GM03348 (cell line): ENCODE results near the gene ARPC5L.
"Not testable (repeated sequence)": the region's sequence is repeated elsewhere in the genome, so short reads cannot be mapped to it uniquely, and the experiment has no call there.

Experiments used
- DNase-seq: peaks from one replicate; pipeline ENCODE4 v3.0.0; 2012; ENCODE audit warnings: low spot score

ARPC5L gene

DNA sequence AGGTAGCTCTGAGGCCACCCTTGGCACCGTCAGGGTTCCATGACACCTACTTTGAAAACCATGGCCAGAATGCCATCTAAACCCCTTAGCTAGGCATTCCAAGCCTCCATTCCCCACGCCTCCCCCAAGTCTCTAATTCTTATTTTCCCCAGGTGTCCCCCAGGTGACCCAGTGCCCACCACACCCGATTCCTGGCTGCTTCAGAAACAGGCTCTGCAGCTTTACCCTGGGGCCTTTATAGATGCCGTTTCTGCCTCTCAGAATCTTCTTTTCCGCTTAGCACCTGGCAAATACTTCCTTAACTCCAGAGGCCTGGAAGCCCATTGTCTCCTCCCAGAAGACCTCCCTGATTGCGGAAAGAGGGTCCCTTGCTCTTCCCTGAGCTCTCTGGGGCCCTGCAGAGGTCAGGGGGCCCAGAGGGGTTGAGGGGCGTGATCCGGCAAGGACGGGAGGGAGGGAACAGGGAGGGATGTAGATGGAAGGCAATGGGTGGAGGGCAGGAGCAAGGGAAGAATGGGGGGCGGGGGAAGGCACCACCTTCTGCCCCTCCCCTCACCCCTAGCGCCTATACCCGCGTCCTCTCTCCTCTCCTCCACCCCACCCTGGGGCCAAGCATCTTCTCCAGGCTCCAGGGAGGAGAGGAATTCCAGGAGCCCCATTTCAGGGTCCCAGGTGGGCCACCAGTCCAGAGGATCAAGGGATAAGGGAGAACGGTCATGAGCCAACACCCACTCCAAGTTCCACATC lies 20.7 kb upstream of the ARPC5L start:
- DNase-seq, result no peak

DNA sequence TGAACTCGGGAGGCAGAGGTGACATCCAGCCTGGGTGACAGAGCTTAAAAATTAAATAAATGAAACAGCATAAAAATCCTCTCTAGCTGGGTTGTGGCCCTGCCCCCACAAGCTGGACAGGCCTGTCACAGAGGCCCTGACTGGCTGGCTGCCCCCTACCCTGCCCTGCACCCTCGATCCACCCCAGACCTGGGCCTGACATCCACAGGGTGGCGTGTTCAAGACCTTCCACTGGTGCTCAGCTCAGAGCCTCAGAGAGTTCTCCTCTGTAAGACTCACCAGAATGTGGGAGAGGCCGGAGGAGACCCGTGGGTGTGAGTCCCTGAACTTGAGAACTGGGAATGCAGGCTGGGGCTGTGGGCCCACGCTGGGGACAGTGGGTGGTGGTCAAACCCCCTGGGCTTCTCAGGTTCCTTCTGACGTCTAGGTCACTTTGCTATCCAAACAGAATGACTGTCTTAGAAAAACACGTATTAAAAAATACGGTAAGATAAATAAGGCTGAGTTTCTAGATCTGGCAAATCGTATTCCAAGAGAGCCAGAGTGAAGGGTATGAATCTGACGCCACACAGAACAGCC lies 18.4 kb upstream of the ARPC5L start:
- no peak for DNase-seq

DNA sequence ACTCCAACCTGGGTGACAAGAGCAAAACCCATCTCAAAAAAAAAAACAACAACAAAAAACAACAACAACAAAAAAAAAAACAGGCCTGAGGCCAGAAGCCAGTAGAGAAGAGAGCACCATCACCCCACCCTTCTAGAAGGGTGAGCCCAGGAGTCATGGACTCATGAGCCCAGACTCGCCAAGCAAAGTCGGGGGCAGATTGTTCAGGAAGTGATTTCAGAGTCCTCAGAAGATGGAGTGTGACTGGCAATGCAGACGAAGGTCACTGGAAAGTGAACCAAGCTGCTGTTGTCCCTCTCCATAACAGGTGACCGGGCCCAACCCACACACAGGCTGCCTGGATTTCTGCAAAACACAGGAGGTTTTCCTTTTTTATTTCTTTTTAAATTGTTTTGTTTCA lies 17.6 kb upstream of the ARPC5L start:
- no peak for DNase-seq

DNA sequence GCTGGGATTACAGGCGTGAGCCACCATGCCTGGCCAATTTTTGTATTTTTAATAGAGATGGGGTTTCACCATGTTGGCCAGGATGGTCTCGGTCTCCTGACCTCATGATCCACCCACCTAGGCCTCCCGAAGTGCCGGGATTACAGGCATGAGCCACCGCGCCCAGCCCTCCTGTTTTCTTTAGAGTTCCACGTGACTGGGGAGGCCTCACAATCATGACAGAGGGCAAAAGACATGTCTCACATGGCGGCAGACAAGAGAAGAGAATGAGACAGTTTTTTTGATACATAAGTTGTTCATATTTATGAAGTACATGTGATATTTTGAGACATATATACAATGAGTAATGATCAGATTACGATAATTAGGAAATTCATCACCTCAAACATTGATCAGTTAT lies 15.5 kb upstream of the ARPC5L start:
- DNase-seq, result not testable (repeated sequence)

DNA sequence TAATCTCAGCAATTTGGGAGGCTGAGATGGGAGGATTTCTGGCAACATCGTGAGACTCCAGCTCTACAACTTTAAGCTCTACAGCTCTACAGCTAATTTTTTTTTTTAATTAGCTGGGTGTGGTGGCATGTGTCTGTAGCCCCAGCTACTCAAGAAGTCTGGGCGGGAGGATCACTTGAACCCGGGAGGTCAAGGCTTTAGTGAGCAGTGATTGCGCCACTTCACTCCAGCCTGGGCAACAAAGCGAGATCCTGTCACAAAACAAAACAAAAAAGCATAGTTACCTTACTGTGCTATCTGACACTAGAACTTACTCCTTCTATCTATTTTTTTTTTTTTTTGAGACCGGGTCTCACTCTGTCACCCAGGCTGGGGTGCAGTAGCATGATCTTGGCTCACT lies 15.0 kb upstream of the ARPC5L start:
- DNase-seq, result no peak

DNA sequence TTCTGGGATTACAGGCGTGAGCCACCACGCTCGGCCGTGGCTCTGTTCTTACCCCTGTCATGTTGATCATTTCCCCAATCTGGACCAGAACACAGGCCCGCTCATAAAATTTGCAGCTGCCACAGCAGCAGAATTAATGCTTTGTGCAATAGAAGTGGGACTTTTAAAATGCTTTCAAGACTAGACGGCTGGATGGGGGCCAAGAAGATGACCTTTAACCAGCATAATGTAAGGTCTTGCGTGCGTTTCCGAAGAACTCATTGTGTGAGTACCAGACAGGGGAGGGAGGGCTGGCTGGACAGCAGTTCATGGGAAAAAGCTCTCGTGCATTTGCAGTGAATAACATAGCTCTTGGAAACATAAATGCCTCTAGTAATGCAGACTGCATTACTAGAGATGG lies 12.1 kb upstream of the ARPC5L start:
- no peak for DNase-seq

DNA sequence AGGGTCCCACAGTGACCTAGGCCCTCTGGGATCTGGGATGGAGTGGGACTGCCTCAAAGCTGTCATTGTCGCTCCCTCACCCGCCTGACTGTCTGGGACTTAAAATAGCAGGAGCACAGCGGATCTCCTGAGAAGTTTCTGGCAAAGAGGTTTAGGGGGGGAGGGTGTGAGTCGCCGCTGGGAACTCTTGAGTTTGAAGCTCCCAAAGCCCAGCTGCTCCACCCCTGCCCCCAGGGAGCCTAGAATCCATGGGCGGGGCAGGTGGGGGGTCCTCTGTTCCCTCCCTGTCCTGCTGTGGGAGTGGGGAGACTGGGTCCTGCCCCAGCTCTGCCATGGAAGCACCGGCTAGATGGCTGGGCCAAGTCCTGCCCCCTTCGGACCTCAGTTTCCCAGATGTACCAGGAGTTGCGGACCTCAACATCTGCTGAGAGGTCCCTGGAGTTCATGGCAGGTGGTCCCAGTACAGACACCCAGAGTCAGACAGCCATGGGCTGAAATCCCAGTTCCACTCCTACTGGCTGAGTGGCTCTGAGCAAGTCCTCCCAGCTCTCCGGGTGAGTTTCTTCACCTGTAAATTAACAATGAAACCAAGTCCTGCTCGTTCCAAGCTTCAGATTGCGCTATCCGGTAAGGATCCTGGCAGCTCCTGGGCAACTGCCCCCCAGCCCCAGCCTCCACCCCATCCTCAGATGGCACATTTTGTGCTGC lies 9.7 kb upstream of the ARPC5L start:
- DNase-seq, result no peak

DNA sequence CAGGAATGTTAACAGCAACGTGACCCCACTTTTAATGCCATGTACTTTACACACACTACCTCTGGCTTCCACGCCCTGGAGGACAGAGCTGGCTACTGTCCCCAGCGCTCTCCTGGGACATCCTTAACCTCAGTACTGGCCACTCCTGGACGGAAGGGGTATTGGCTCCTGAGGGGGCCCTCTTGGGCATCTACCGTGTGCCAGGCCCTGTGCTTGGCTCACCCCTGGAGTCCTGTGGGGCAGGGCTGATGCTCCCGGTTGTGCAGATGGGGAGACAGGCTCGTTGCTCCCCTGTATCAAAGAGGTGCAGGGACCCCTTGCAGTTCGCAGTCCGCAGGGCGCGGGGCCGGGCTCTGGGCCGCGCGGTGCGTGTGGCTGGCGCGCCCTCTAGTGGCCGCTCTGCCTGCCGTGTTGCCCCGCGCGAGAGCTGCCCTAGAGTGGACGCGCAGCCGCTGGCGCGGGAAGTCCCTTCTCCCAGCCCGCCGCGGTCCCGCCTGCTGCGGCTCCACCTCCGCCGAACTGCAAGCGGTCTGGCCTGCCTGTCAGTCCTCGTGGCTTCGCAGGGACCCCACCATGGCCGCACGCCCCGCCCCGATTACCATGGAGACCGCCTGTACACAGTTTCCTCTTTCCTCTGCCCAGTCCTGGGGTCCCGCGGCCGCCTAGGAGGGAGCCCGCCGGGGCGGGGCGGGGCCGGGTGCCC lies 8.9 kb upstream of the ARPC5L start, which contains the start of gene WDR38:
Gene WDR38, plus strand, starts transcription at position 632 of the 703 bp plus-strand sequence. CDS start 72 bp downstream, outside the sequence.
- peak; percentile 88 for DNase-seq

DNA sequence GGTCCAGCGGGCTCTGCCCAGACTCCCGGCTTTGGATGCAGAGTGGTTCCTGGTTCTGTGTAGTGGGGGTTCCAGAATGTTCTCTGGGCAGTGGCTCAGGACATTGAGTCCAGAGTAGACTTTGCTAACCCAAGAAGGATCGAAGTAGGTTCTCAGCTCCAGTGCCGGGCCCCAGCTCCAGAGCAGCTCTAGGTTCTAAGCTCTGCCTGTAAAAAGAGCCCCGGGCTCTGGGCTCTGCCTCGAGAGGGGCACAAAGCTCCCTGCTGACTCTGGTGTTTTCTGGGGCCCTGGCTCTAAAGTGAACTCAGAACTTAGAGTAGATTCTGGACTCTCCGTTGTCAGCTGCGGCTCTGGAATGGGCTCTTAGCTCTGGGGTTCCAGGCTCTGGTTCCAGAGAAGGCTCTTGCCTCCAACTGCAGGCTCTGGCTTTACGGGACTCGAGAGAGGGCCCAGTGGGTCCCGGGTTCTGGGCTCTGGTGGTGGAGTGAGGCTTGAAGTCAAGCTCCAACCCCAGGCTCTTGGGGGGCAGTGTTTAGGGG lies 8.3 kb upstream of the ARPC5L start:
- DNase-seq, result no peak

DNA sequence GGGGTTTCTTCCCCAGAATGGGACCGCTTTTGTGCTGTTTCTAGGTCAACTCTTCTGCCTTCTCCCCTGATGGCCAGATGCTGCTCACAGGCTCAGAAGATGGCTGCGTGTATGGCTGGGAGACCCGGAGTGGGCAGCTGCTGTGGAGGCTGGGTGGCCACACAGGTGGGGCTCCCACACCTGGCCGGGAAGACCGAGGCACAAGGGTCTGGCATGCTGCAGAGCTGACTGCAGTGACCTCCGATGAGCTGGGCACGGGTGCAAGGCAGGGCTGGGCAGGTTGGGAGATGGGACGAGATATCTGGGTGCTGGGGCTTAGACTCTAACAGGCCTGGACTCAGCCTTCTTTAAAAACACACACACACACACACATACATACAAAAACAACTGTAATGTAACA lies 7.8 kb upstream of the ARPC5L start:
- no peak for DNase-seq

DNA sequence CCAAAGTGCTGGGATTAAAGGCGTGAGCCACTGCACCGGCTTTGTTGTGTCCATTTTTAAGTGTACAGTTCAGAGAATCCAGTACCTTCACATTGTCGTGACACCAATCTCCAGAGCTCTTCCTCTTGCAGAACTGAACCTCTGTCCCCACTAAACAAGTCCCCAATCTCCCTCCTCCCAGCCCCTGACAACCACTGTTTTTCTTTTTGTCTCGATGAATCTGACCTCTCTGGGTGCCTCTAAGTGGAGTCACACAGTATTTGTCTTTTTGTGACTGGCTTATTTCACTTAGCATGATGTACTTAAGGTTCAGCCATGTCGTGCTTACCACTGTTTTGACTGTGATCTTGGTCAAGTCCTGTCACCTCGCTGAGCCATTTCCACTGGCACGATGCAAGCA lies 7.1 kb upstream of the ARPC5L start:
- DNase-seq, result no peak

DNA sequence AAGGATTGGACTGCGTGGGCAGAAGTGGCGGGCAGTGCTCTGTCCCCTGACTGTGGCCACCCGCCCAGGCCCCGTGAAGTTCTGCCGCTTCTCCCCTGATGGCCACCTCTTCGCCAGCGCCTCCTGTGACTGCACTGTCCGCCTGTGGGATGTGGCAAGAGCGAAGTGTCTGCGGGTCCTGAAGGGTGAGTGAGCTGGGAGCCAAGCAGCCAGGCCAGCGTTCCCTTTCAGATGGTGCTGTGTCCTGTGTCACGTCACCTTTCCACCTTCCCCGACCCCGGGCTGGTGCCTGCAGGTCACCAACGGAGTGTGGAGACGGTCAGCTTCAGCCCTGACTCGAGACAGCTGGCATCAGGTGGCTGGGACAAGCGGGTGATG lies 6.4 kb upstream of the ARPC5L start:
- DNase-seq, result no peak

DNA sequence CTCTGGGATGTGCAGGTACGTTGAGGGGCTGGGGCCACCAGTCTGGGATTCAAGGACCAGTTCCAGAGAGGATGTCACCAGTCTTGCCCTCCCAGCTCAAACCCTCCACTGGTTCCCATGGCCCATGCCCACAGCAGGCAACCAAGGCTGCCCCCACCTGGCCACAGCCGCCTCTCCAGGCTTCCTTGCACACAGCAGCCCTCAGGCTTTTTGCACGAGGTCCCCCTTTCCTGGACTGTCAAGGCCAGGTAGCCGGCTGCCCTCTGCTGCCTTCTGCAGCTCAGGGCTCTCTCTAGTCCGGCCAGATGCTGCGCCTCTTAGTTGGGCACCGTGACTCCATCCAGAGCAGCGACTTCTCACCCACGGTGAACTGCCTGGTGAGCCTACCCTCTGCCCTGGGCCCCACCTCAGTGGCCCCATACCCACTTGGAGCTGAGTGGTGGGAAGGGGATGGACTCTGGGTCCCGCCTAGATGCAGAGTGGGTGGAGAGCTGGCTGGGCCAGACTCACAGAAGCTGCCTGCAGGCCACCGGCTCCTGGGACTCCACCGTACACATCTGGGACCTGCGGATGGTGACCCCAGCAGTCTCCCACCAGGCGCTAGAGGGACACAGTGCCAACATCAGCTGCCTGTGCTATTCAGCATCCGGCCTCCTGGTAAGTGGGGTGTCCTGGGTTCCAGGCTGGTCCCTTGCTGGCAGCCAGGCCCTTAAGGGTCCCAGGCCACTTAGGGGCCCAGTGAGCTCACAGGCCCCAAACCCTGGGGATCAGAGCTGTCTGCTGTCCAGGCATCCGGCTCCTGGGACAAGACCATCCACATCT lies 5.8 kb upstream of the ARPC5L start:
- peak; percentile 49 for DNase-seq

DNA sequence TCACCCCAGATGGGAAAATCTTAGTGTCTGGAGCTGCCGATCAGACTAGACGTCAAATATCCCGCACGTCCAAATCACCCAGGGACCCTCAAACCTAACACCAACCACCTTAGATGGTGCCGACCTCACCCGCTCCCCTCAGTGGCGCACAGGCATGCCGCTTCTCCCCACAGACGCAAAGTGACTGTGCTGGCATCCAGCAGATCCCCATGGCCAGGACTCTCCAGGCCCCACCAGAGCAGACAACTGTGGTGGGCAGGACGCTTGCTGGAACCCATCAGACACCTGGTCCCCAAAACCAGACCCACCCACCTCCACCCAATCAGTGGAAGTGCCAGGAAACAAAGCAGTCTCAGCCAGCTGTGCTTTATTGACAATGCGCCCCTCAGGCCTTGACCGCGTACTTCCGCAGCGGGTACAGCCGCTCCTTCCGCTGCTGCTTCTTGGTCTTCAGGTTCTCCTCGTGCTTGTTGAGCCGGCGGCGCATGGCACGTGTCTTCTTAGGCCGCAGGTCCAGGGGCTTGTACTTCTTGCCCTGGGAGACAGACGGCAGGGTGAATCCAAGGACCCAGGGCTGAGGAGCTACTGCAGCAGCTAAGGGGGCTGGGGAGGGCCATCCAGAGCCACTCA lies 4.3 kb upstream of the ARPC5L start:
- no peak for DNase-seq

DNA sequence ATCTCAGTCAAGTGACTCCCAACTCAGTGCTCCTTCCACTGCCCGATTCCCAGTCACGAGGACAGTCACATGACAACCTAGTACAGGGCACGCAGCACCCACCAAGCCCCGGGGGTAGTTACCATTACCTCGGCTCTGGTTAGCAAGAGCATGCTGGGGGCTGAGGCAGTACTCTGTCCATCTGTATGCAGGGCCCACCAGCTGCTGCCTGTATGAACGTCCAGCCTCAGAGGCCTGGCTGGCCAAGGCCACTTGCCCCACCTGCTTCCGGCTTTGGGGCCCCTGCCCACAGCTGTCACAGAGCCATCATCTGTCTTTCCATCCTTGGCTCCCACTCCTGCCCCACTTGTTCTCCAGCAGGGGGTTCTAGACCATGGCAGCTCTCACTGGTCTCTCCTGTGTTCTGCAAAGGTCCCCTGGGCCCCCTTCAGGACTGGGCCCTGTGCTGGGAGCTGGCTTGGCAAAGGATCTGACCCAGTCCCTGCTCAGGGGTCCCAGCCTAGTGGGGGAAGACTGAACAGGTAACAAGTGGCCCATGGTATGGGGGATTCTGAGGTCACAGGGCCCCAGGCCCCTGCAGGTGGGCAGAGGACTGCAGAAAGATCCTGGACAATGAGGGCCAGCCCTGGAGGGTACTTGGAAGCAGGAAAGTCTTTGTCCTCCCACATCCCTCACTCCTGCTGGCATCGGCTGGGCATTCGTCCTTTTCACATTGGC lies 3.4 kb upstream of the ARPC5L start:
- no peak for DNase-seq

DNA sequence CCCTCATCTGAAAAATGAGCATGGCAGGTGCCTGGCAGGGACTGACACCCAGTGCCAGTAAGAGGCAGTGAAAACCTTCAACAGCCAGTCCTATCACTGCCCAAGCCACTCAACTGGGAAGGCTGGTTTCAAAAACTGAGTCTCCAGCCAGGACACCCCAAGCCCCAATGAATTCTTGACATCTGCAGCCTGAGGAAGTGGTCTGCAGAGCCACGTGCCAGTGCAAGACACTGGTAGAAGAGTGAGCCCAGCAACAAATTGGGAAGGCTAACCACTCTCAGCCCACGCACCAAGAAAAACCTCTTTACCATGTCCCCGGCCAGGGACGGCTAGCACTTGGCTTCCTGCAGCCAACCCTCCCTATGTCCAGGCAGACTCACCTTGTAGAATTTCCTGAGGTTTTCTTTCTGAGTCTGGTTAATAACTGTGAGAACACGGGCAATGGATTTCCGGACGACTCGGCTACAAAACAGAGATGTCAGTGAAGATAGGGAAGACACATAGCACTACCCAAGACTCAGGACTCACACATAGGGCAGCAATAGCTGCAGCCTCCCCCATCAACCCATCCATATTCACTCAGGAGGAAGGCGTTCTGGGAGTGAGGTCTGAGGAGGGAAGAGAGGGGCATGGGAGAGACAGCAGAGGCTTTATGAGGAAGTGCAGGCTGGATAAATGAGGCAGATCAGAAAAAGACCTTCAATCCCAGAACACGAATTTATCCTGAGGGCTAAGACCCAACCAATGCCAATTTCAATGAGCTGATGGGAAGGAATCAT lies 1.9 kb upstream of the ARPC5L start:
- no peak for DNase-seq

DNA sequence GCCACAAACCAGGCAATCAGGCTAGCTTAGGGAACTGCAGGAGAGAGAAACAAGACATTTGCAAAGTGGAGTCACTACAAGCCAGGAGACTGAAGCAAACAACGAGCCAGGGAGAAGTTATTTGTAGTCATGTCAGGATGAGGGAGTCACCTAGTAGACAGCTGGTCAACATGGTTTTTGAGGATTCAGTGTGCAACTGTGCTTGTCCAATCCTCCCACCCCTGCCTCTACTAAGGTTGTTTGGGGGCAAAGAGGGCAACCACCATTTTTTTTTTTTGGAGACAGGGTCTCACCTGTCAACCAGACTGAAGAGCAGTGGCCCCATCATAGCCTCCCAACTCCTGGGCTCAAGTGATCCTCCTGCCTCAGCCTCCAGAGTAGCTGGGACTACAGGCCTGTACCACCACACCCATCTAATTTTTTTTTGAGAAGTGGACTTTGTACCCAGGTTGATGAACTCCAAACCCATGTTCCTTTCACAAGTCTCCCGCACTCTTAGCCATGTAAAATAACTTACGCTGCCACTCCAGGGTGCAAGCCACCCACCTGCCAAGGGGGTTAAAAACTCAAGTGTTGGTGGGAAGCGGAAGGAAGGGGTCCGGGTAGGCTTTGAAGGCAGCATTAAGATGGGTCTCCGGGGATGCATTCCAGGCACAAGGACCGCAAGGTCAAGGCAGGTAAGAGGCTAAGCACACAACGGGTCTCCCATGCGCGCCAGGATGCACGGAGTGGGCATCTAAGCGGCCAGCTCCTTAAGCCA lies 1.2 kb upstream of the ARPC5L start:
- DNase-seq, result no peak

DNA sequence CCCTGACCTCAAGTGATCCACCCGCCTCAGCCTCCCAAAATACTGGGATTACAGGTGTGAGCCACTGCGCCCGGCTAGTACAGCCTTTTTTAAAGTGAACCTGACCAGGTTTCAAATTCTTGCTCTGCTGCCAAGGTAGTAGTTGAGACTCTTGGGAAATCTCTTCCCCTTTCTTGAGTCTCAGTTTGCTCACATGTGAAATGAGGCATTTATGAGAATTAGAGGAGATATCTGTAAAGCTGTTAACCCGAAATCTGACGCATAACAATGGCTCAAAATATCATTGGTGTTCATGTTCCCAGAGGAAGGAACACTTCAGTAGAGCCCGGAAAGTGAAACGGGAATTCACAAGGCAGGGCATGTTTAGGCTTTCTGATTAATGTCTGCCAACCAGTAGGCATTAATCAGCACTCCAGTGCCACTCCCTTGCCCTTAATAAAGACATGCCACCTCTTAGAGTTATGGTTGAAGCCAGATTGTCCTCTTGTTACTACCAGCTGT lies 1.5 kb downstream of the ARPC5L start:
- DNase-seq, result no peak
